K562 (cell line): ENCODE measurements around the gene CNDP1. TPM values are rescaled to one million over a fixed set of nuclear protein-coding genes. Genes with fewer than 3 reads are reported as not detected.

Source experiments
- ATAC-seq: fragments of 200-7000 bp; cut with Tn5 transposase; 3 replicates; pipeline ENCODE4 v1.9.1; 2020; ENCODE audit warnings: moderate library complexity
- BruUV-seq: library from RNA; stranded (reverse); fragments of 400-500 nt; replicated peaks from 2 replicates; lab custom pipeline; 2021; lab: Mats Ljungman, UMichigan
- CTCF ChIA-PET: fragments of 300-600 bp; formaldehyde crosslinking; extraction: SDS; loops from one replicate; lab custom pipeline; 2021; ENCODE audit warnings: low intra/inter-chr PET ratio; lab: Yijun Ruan, JAX
- POLR2A ChIA-PET: fragments of 300-600, 350-650 bp; sonication (Branson Sonifier 250); formaldehyde crosslinking; extraction: SDS; loops from one replicate; lab custom pipeline; 2021; ENCODE audit warnings: antibody characterized with exemption, inconsistent platforms; lab: Yijun Ruan, JAX
- DNase-seq, 4 experiments: peaks; one replicate each; pipeline versions ENCODE4 v3.0.0 to v3.0.0-alpha.2; 2011 to 2018; ENCODE audit warnings: low spot score in 3 of 4, mixed read lengths in 3 of 4; ENCODE audit errors: extremely low read depth in 1 of 4
- FAIRE-seq: peaks from 2 replicates; lab custom pipeline; 2011; peaks lifted over from hg19 to GRCh38; lab: Jason Lieb, UNC
- H2AFZ ChIP-seq: 2 replicates; pipeline ENCODE4 v1.6.0; 2011; ENCODE audit warnings: low read depth, low read length, control low read depth, inconsistent platforms
- H3K27ac ChIP-seq: fragments of 200-600 bp; 3 replicates; pipeline ENCODE4 v1.8.0; 2011; ENCODE audit warnings: low read depth, mild to moderate bottlenecking, control low read depth, inconsistent platforms, low read length, moderate library complexity, mixed read lengths; ENCODE audit errors: extremely low read depth
- H3K27me3 ChIP-seq, 2 experiments: fragments of 300-600 bp in 1 of 2; 2 replicates in 1 of 2; 3 replicates in 1 of 2; pipeline versions ENCODE4 v1.6.0 to v1.8.0; 2011; ENCODE audit warnings: inconsistent platforms in 2 of 2, low read length in 2 of 2, mild to moderate bottlenecking in 1 of 2, mixed read lengths in 1 of 2, moderate library complexity in 1 of 2; ENCODE audit not compliant: control insufficient read depth in 2 of 2, insufficient read depth in 2 of 2
- H3K36me3 ChIP-seq: fragments of 300-600 bp; 3 replicates; pipeline ENCODE4 v1.8.0; 2011; ENCODE audit warnings: mild to moderate bottlenecking, low read length, inconsistent platforms; ENCODE audit not compliant: control insufficient read depth, insufficient read depth
- H3K4me1 ChIP-seq, 2 experiments: fragments of 200-600 bp in 1 of 2; replicated peaks in 1 of 2; 2 replicates in 1 of 2; 3 replicates in 1 of 2; pipeline versions ENCODE4 v1.5.1 to v1.8.0; 2011; ENCODE audit warnings: inconsistent platforms in 2 of 2, low read length in 2 of 2, mild to moderate bottlenecking in 1 of 2, mixed read lengths in 1 of 2, moderate library complexity in 1 of 2; ENCODE audit not compliant: control insufficient read depth in 2 of 2, insufficient read depth in 2 of 2
- H3K4me2 ChIP-seq: 2 replicates; pipeline ENCODE4 v1.6.1; 2011; ENCODE audit warnings: low read length, control low read depth, inconsistent platforms, mixed read lengths; ENCODE audit not compliant: insufficient read depth
- H3K4me3 ChIP-seq: fragments of 200-600 bp; sonication (generic), shearing (Covaris generic); 2 replicates; pipeline ENCODE4 v1.5.1; 2016; ENCODE audit warnings: control low read depth, inconsistent platforms
- H3K79me2 ChIP-seq: fragments of 200-600 bp; 3 replicates; pipeline ENCODE4 v1.8.0; 2011; ENCODE audit warnings: low read length, inconsistent platforms; ENCODE audit not compliant: control insufficient read depth, insufficient read depth
- H3K9ac ChIP-seq, 2 experiments: 2 replicates each; pipeline versions ENCODE4 v1.6.0 to v1.6.1; 2011; ENCODE audit warnings: low read depth in 2 of 2, low read length in 2 of 2, control low read depth in 1 of 2, inconsistent platforms in 1 of 2, mild to moderate bottlenecking in 1 of 2, mixed read lengths in 1 of 2; ENCODE audit not compliant: insufficient read depth in 1 of 2
- H3K9me1 ChIP-seq: one replicate; pipeline ENCODE4 v1.6.0; 2011; ENCODE audit warnings: inconsistent platforms, mild to moderate bottlenecking, low read length, moderate library complexity; ENCODE audit not compliant: control insufficient read depth, insufficient read depth
- H3K9me3 ChIP-seq: replicated peaks from 2 replicates; pipeline ENCODE4 v1.5.1; 2011; ENCODE audit warnings: low read depth, low read length, inconsistent platforms; ENCODE audit not compliant: control insufficient read depth, insufficient read depth
- H4K20me1 ChIP-seq: replicated peaks from 2 replicates; pipeline ENCODE4 v1.6.1; 2011; ENCODE audit warnings: low read length, inconsistent platforms, mixed read lengths; ENCODE audit not compliant: control insufficient read depth, insufficient read depth
- CTCF ChIP-seq, 3 experiments: IDR thresholded peaks in 2 of 3; conservative IDR thresholded peaks in 1 of 3; 2 replicates each; pipeline ENCODE4 v1.5.1; 2011 to 2012; ENCODE audit warnings: low read length in 3 of 3, mild to moderate bottlenecking in 3 of 3, control low read depth in 2 of 3, improper control_type of control experiment in 1 of 3, inconsistent platforms in 1 of 3, low read depth in 1 of 3, mixed read lengths in 1 of 3, moderate library complexity in 1 of 3; ENCODE audit not compliant: insufficient read depth in 2 of 3
- ZNF124 ChIP-seq: sonication (generic); formaldehyde crosslinking; IDR thresholded peaks from 2 replicates; pipeline ENCODE4 v1.8.1; 2022; ENCODE audit warnings: missing genetic modification reagents
- WGBS: fragments of 100-300 bp; shearing (Covaris generic); methylation state at CpG from one replicate; pipeline ENCODE4 v1.1.6; 2016; ENCODE audit warnings: low coverage, mixed read lengths; ENCODE audit not compliant: insufficient coverage; ENCODE audit errors: missing lambda C conversion rate; 5-methylcytosine and 5-hydroxymethylcytosine counted together
- in situ Hi-C: fragments of 300-500 bp; cut with MboI; formaldehyde crosslinking; loops from 4 replicates; pipeline ENCODE4 v1.15.0; 2018; ENCODE audit warnings: inconsistent platforms, mixed read lengths
- intact Hi-C: fragments of 100-400 bp; cut with micrococcal nuclease; formaldehyde crosslinking; loops from 2 replicates; pipeline ENCODE4 v1.14.2; 2022
- polyA plus RNA-seq, 8 experiments: library from polyadenylated mRNA; depleted of rRNA in 4 of 8; stranded (reverse) in 5 of 8; unstranded in 3 of 8; fragments of >200 nt; fragmentation: Nextera tagmentation in 2 of 8; fragmentation: Illumina TruSeq in 1 of 8; extraction: Ambion mirVana in 2 of 8; extraction: Trizol in 1 of 8; gene quantifications; 2 replicates each; pipeline versions ENCODE4 v1.2.1 to v1.2.3, GENCODE V29; 2011 to 2014; ENCODE audit warnings: inconsistent platforms in 1 of 8, missing spikeins in 1 of 8
- total RNA-seq, 7 experiments: library from RNA; depleted of rRNA in 6 of 7; stranded (reverse); fragments of >200 nt in 6 of 7; fragmentation: Illumina TruSeq in 2 of 7; extraction: Trizol in 2 of 7; gene quantifications; 2 replicates each; pipeline versions ENCODE4 v1.2.1 to v1.2.3, GENCODE V29; 2011 to 2021; ENCODE audit warnings: low replicate concordance in 1 of 7

Gene CNDP1
- total and polyA plus RNA-seq, 9 of the 15 experiments (the other 6 are each of a cell fraction or from before 2014, with no cell fraction given) = not detected

- BruUV-seq = no TSS peak
- 0% methylated on average over 7 of the region's 7 CpGs for WGBS
- CTCF ChIA-PET = no interaction called here
These were observed 33.5 kb downstream of the CNDP1 start for GRCh38 chr18:74567822-74568221.

More at GRCh38 chr18:74567822-74568221, 33.5 kb downstream of the CNDP1 start:
- Histone ChIP-seq H3K4me2 (no peak overlapping the region), H4K20me1 (no peaks in the 10 kb centered on the region), H3K27ac (no peak overlapping the region), H3K9me3 (no peaks in the 10 kb centered on the region), H3K9me1 (no peaks in the 10 kb centered on the region), H3K4me1 (no peaks in the 10 kb centered on the region; a peak in 1 of 5 replicates), H3K79me2 (no peaks in the 10 kb centered on the region), H3K4me3 (no peak overlapping the region), H2AFZ (no peak overlapping the region), H3K27me3 (peaks cover 0 to 9% of the 10 kb centered on the region in 2 experiments; a peak in 1 of 5 replicates), H3K36me3 (no peaks in the 10 kb centered on the region), H3K9ac (no peak overlapping the region)
- FAIRE-seq (no peak), ATAC-seq (no peak), DNase-seq (no peak)
- intact Hi-C loops = no loop called here
- TF ChIP-seq ZNF124 (CRISPR knock-in tag) (no peak), CTCF (IDR thresholded peaks at IDR 0.05 in 2 of 3, conservative IDR thresholded peaks at IDR 0.05 in 1 of 3; ENCODE audit: insufficient read depth in 2 of 3, low read depth in 1 of 3, low read length in 3 of 3) (peak in 2 of 3 experiments; percentile 3 to 34; a peak in 1 of 6 replicates)
- in situ Hi-C loops = no loop called here
- POLR2A ChIA-PET = no interaction called here
